Posterior cingulate gyrus (tissue), 11 donors: ENCODE data around the gene LRP10.
"Not testable (repeated sequence)": the region's sequence is repeated elsewhere in the genome, so short reads cannot be mapped to it uniquely, and the experiment has no call there.

Experiments
- DNase-seq, 10 donors: peaks; one replicate each; pipeline versions ENCODE4 v3.0.0 to v3.0.0-alpha.2; 2020 to 2021; ENCODE audit warnings: mixed read lengths in 3 of 10
- intact Hi-C: fragments of 100-400 bp; cut with DNase I; formaldehyde crosslinking; loops from one replicate; pipeline ENCODE4 v1.15.1; 2023

LRP10 gene

GRCh38 chr14:22906073-22906472, 34.5 kb downstream of the LRP10 start:
- intact Hi-C loops = no loop called here

GRCh38 chr14:22907429-22907828, 35.9 kb downstream of the LRP10 start:
- intact Hi-C loops = no loop called here
- DNase-seq = no peak

More at GRCh38 chr14:22906073-22906472, 34.5 kb downstream of the LRP10 start:
- DNase-seq = no peak

- intact Hi-C loops = no loop called here
- DNase-seq = no peak
These were observed 37.1 kb downstream of the LRP10 start for GRCh38 chr14:22908601-22909000.

GRCh38 chr14:22910916-22911315, 39.4 kb downstream of the LRP10 start:
- intact Hi-C loops = no loop called here
- DNase-seq = no peak

GRCh38 chr14:22914836-22915235, 43.3 kb downstream of the LRP10 start:
- intact Hi-C loops, DNase-seq: not testable (repeated sequence)

GRCh38 chr14:22915886-22916521, 44.5 kb downstream of the LRP10 start:
- intact Hi-C loops = no loop called here
- DNase-seq = no peak

- intact Hi-C loops = no loop called here
- peak; percentile 94 to 99 (median 98) for DNase-seq
These were observed 47.5 kb downstream of the LRP10 start, which contains the start of gene RBM23 for GRCh38 chr14:22918804-22919600. Gene RBM23 (minus strand): TSS chr14:22919149.

GRCh38 chr14:22919601-22919921, 48.0 kb downstream of the LRP10 start:
- DNase-seq = peak in 1 of 10 donors; percentile 85
- intact Hi-C loops = no loop called here

GRCh38 chr14:22920697-22921096, 49.2 kb downstream of the LRP10 start:
- no peak for DNase-seq
- intact Hi-C loops = no loop called here

GRCh38 chr14:22922294-22922693, 50.8 kb downstream of the LRP10 start:
- no peak for DNase-seq
- intact Hi-C loops = no loop called here

- intact Hi-C loops = no loop called here
- no peak for DNase-seq
These were observed 52.2 kb downstream of the LRP10 start for GRCh38 chr14:22923746-22924145.

GRCh38 chr14:22925513-22925912, 54.0 kb downstream of the LRP10 start:
- intact Hi-C loops = no loop called here
- no peak for DNase-seq

GRCh38 chr14:22926316-22926715, 54.8 kb downstream of the LRP10 start:
- no peak for DNase-seq
- intact Hi-C loops = no loop called here

GRCh38 chr14:22928237-22929103, 56.9 kb downstream of the LRP10 start:
- intact Hi-C loops = no loop called here
- DNase-seq = no peak

- peak; percentile 94 to 100 (median 98) for DNase-seq
- intact Hi-C loops = no loop called here
These were observed 57.8 kb downstream of the LRP10 start, which contains the start of gene PRMT5 for GRCh38 chr14:22929104-22929960. Gene PRMT5 (minus strand): TSS chr14:22929376. CDS start chr14:22929361, 15 bp downstream.

- no peak for DNase-seq
- intact Hi-C loops = loop anchor here (10.0 kb wide), 1 partner anchor 55 kb away; the partner anchor contains the start of gene AJUBA
These were observed 58.4 kb downstream of the LRP10 start for GRCh38 chr14:22929961-22930364.
